RWPE1 (cell line): ENCODE data around the gene CYP19A1.

Experiments used
- CTCF ChIA-PET: fragments of 350-600 bp; sonication (Branson Sonifier 250); formaldehyde crosslinking; extraction: SDS; loops from one replicate; lab custom pipeline; 2021; lab: Yijun Ruan, JAX
- POLR2A ChIA-PET: fragments of 400-600 bp; formaldehyde crosslinking; extraction: SDS; loops from one replicate; lab custom pipeline; 2020; ENCODE audit warnings: antibody characterized with exemption; ENCODE audit not compliant: low non-redundant PET; lab: Yijun Ruan, JAX
- DNase-seq: peaks from one replicate; pipeline ENCODE4 v3.0.0; 2012; ENCODE audit warnings: low spot score
- H3K27ac ChIP-seq: fragments of 450-650 bp; 2 replicates; pipeline ENCODE4 v1.5.1; 2017
- CTCF ChIP-seq: fragments of 450-650 bp; conservative IDR thresholded peaks from 2 replicates; pipeline ENCODE4 v1.5.1; 2017; ENCODE audit warnings: low read depth, mild to moderate bottlenecking

Gene CYP19A1

GRCh38 chr15:51313074-51313393 is 25.4 kb downstream of the CYP19A1 start:
- no peak overlapping the region for H3K27ac ChIP-seq
- ChIA-PET CTCF (interaction anchor here (0.6 kb wide), 1 partner anchor 202 kb away, joined by 3 read pairs; no protein-coding TSS in a partner anchor), POLR2A (no interaction called here)
- no peak for TF ChIP-seq CTCF
- DNase-seq = peak; percentile 42

GRCh38 chr15:51312166-51313073 is 26.0 kb downstream of the CYP19A1 start:
- no peak overlapping the region for H3K27ac ChIP-seq
- TF ChIP-seq CTCF = no peak
- ChIA-PET CTCF (interaction anchor here (0.6 kb wide), 1 partner anchor 201 kb away, joined by 3 read pairs; no protein-coding TSS in a partner anchor), POLR2A (no interaction called here)
- no peak for DNase-seq

- CTCF ChIA-PET = no interaction called here
- no peak for TF ChIP-seq CTCF
- no peak for DNase-seq
- H3K27ac ChIP-seq = no peak overlapping the region
- POLR2A ChIA-PET = no interaction called here
These were observed 26.9 kb downstream of the CYP19A1 start for GRCh38 chr15:51311510-51311909.

- ChIA-PET CTCF (no interaction called here), POLR2A (no interaction called here)
- TF ChIP-seq CTCF = no peak
- DNase-seq = no peak
- H3K27ac ChIP-seq = no peak overlapping the region
These were observed 28.3 kb downstream of the CYP19A1 start for GRCh38 chr15:51310064-51310463.

GRCh38 chr15:51307811-51308210 is 30.6 kb downstream of the CYP19A1 start:
- POLR2A ChIA-PET = no interaction called here
- DNase-seq = no peak
- CTCF ChIA-PET = no interaction called here
- no peak overlapping the region for H3K27ac ChIP-seq
- no peak for TF ChIP-seq CTCF

- H3K27ac ChIP-seq = no peak overlapping the region
- CTCF ChIA-PET = no interaction called here
- no peak for DNase-seq
- TF ChIP-seq CTCF = no peak
- POLR2A ChIA-PET = no interaction called here
These were observed 31.1 kb downstream of the CYP19A1 start for GRCh38 chr15:51307325-51307724.
